IMR-90 (cell line): ENCODE data around the gene GARS1. TPM values are rescaled to one million over a fixed set of nuclear protein-coding genes. Genes with fewer than 3 reads are reported as not detected.
A peak's percentile ranks its signal among the peaks of the same experiment; 100 is the strongest.

Experiments
- ATAC-seq: fragments of 200-7000 bp; cut with Tn5 transposase; 2 replicates; pipeline ENCODE4 v1.9.1; 2020; ENCODE audit warnings: low read depth, mild to moderate bottlenecking, moderate library complexity
- BruUV-seq: library from RNA; stranded (reverse); fragments of 400-500 nt; replicated peaks from 2 replicates; lab custom pipeline; 2021; lab: Mats Ljungman, UMichigan
- CTCF ChIA-PET: fragments of 300-600 bp; formaldehyde crosslinking; extraction: SDS; loops from one replicate; lab custom pipeline; 2021; ENCODE audit warnings: antibody characterized with exemption; lab: Yijun Ruan, JAX
- POLR2A ChIA-PET: fragments of 300-600 bp; sonication (Branson Sonifier 250); formaldehyde crosslinking; loops from one replicate; lab custom pipeline; 2022; ENCODE audit warnings: antibody characterized with exemption; ENCODE audit not compliant: unreplicated experiment; lab: Charles Lee
- DNase-seq: peaks from one replicate; pipeline ENCODE4 v3.0.0; 2013
- H2AFZ ChIP-seq: replicated peaks from 2 replicates; pipeline ENCODE3; 2013; ENCODE audit warnings: low read length, mild to moderate bottlenecking; ENCODE audit not compliant: poor library complexity
- H2AK5ac ChIP-seq: 2 replicates; pipeline ENCODE4 v1.6.1; 2013; ENCODE audit warnings: low read depth, low read length, inconsistent platforms
- H2AK9ac ChIP-seq: replicated peaks from 2 replicates; pipeline ENCODE3; 2013; ENCODE audit warnings: mild to moderate bottlenecking, low read depth, low read length, moderate library complexity; ENCODE audit not compliant: poor library complexity
- H2BK120ac ChIP-seq: 2 replicates; pipeline ENCODE4 v1.6.1; 2013; ENCODE audit warnings: low read depth, low read length, inconsistent platforms
- H2BK15ac ChIP-seq: 3 replicates; pipeline ENCODE4 v1.6.1; 2013; ENCODE audit warnings: low read depth, low read length, inconsistent platforms
- H2BK20ac ChIP-seq: 2 replicates; pipeline ENCODE4 v1.6.1; 2013; ENCODE audit warnings: low read depth, mild to moderate bottlenecking, inconsistent platforms, low read length, moderate library complexity
- H2BK5ac ChIP-seq: 2 replicates; pipeline ENCODE4 v1.6.1; 2013; ENCODE audit warnings: mild to moderate bottlenecking, low read depth, low read length, inconsistent platforms; ENCODE audit not compliant: poor library complexity, severe bottlenecking
- H3K14ac ChIP-seq: replicated peaks from 2 replicates; pipeline ENCODE4 v1.6.1; 2013; ENCODE audit warnings: low read depth, low read length, inconsistent platforms
- H3K18ac ChIP-seq: 2 replicates; pipeline ENCODE4 v1.6.1; 2013; ENCODE audit warnings: low read depth, low read length, control low read depth
- H3K23ac ChIP-seq: 2 replicates; pipeline ENCODE4 v1.6.1; 2013; ENCODE audit warnings: low read depth, low read length, inconsistent platforms
- H3K27ac ChIP-seq: 2 replicates; pipeline ENCODE4 v1.5.1; 2013; ENCODE audit warnings: mild to moderate bottlenecking, control low read depth, low read length; ENCODE audit not compliant: insufficient read depth
- H3K27me3 ChIP-seq: 2 replicates; pipeline ENCODE4 v1.6.1; 2013; ENCODE audit warnings: low read length; ENCODE audit not compliant: control insufficient read depth, insufficient read depth
- H3K36me3 ChIP-seq: 2 replicates; pipeline ENCODE4 v1.6.1; 2013; ENCODE audit warnings: low read length, mixed read lengths; ENCODE audit not compliant: control insufficient read depth, insufficient read depth
- H3K4ac ChIP-seq: 2 replicates; pipeline ENCODE4 v1.6.1; 2013; ENCODE audit warnings: low read depth, low read length, inconsistent platforms
- H3K4me1 ChIP-seq: 2 replicates; pipeline ENCODE4 v1.6.1; 2013; ENCODE audit warnings: low read length, mixed read lengths; ENCODE audit not compliant: control insufficient read depth, insufficient read depth
- H3K4me2 ChIP-seq: 2 replicates; pipeline ENCODE4 v1.6.1; 2013; ENCODE audit warnings: low read depth, mild to moderate bottlenecking, control low read depth, low read length, moderate library complexity
- H3K4me3 ChIP-seq: 2 replicates; pipeline ENCODE4 v1.5.1; 2013; ENCODE audit warnings: low read depth, mild to moderate bottlenecking, control low read depth, low read length, moderate library complexity; ENCODE audit not compliant: insufficient read depth
- H3K56ac ChIP-seq: 2 replicates; pipeline ENCODE4 v1.6.1; 2013; ENCODE audit warnings: low read length, inconsistent platforms; ENCODE audit not compliant: insufficient read depth; ENCODE audit errors: extremely low read depth
- H3K79me1 ChIP-seq, 2 experiments: 2 replicates each; pipeline ENCODE4 v1.6.1; 2013; ENCODE audit warnings: low read length in 2 of 2, inconsistent platforms in 1 of 2, low read depth in 1 of 2
- H3K9ac ChIP-seq: 2 replicates; pipeline ENCODE4 v1.6.1; 2013; ENCODE audit warnings: low read depth, low read length, control low read depth
- H3K9me1 ChIP-seq: 2 replicates; pipeline ENCODE4 v1.6.1; 2013; ENCODE audit warnings: low read length, inconsistent platforms; ENCODE audit not compliant: insufficient read depth
- H3K9me3 ChIP-seq: 2 replicates; pipeline ENCODE4 v1.6.1; 2013; ENCODE audit warnings: low read length; ENCODE audit not compliant: control insufficient read depth, insufficient read depth
- H4K20me1 ChIP-seq: 2 replicates; pipeline ENCODE4 v1.6.1; 2013; ENCODE audit warnings: low read length, inconsistent platforms; ENCODE audit not compliant: insufficient read depth
- H4K5ac ChIP-seq: 2 replicates; pipeline ENCODE4 v1.6.1; 2013; ENCODE audit warnings: mild to moderate bottlenecking, low read depth, low read length, control low read depth
- H4K8ac ChIP-seq, 2 experiments: 2 replicates each; pipeline ENCODE4 v1.6.1; 2013; ENCODE audit warnings: low read depth in 2 of 2, low read length in 2 of 2, control low read depth in 1 of 2, inconsistent platforms in 1 of 2
- H4K91ac ChIP-seq: 2 replicates; pipeline ENCODE4 v1.6.1; 2013; ENCODE audit warnings: low read depth, low read length, inconsistent platforms; ENCODE audit not compliant: insufficient read depth
- BHLHE40 ChIP-seq: fragments of 150-350 bp; IDR thresholded peaks from 2 replicates; pipeline ENCODE4 v1.6.1; 2016; ENCODE audit warnings: mild to moderate bottlenecking, low read depth, low read length
- MXI1 ChIP-seq: IDR thresholded peaks from 2 replicates; pipeline ENCODE4 v1.6.1; 2012; ENCODE audit warnings: low read depth, mild to moderate bottlenecking, low read length, moderate library complexity, borderline replicate concordance
- WGBS, 2 experiments: methylation state at CpG; one replicate each; pipeline versions ENCODE4 v1.1.5 to v1.1.7; 2013; ENCODE audit warnings: missing lambda C conversion rate in 2 of 2; ENCODE audit not compliant: insufficient read length in 1 of 2; ENCODE audit errors: extremely low coverage in 2 of 2; 5-methylcytosine and 5-hydroxymethylcytosine counted together
- dilution Hi-C: fragments of 300-500 bp; cut with HindIII; formaldehyde crosslinking; loops from one replicate; pipeline ENCODE4 v1.14.3; 2018; ENCODE audit warnings: low sequenced_read_pairs; ENCODE audit not compliant: unreplicated experiment
- in situ Hi-C: fragments of 300-500 bp; cut with MboI; formaldehyde crosslinking; loops from 3 replicates; pipeline ENCODE4 v1.14.3; 2019; ENCODE audit warnings: low sequenced_read_pairs, inconsistent platforms, mixed read lengths
- intact Hi-C: fragments of 100-400 bp; cut with micrococcal nuclease; formaldehyde crosslinking; loops from 2 replicates; pipeline ENCODE4 v1.10.0; 2022
- polyA plus RNA-seq, 3 experiments: library from polyadenylated mRNA; depleted of rRNA; stranded (reverse); fragments of >200 nt; gene quantifications; 2 replicates each; pipeline ENCODE4 v1.2.3, GENCODE V29; 2012; ENCODE audit warnings: low replicate concordance in 1 of 3
- total RNA-seq: library from RNA; depleted of rRNA; stranded (reverse); fragments of >200 nt; gene quantifications from 2 replicates; pipeline ENCODE4 v1.2.3, GENCODE V29; 2012

Gene GARS1
- total and polyA plus RNA-seq, 2 of the 4 experiments (the other 2 are of a cell fraction), result 105 to 551 TPM

GRCh38 chr7:30584965-30585364, 9.7 kb upstream of the GARS1 start:
- peaks cover 2% of the 10 kb centered on the region for H3K9me3 ChIP-seq
- no CpG with 5 or more reads among the region's 5 CpGs for WGBS, 2 experiments
- H3K4me1 ChIP-seq, result no peaks in the 10 kb centered on the region
- H3K56ac ChIP-seq, result no peak overlapping the region
- H3K27me3 ChIP-seq, result no peaks in the 10 kb centered on the region
- H3K9ac ChIP-seq, result no peak overlapping the region
- no peaks in the 10 kb centered on the region for H3K9me1 ChIP-seq
- dilution Hi-C loops (no loop called here), in situ Hi-C loops (no loop called here), intact Hi-C loops (no loop called here)
- peaks cover 11 to 29% of the 10 kb centered on the region in 2 experiments; a peak in 3 of 4 replicates for H3K79me1 ChIP-seq
- TF ChIP-seq MXI1, result no peak
- no peak for TF ChIP-seq BHLHE40
- BruUV-seq, result no TSS peak
- peaks cover 12% of the 10 kb centered on the region for H3K36me3 ChIP-seq
- no peak overlapping the region for H4K5ac ChIP-seq
- no peak overlapping the region for H2AK5ac ChIP-seq
- H3K4me2 ChIP-seq, result no peak overlapping the region
- H2BK120ac ChIP-seq, result no peak overlapping the region
- no peak overlapping the region for H3K27ac ChIP-seq
- no peak overlapping the region for H2BK5ac ChIP-seq
- no peak overlapping the region for H4K8ac ChIP-seq
- H2AFZ ChIP-seq, result no peak overlapping the region
- no peak overlapping the region for H2AK9ac ChIP-seq
- H3K23ac ChIP-seq, result no peak overlapping the region
- H4K20me1 ChIP-seq, result no peaks in the 10 kb centered on the region
- H3K4me3 ChIP-seq, result no peak overlapping the region
- no peak overlapping the region for H3K14ac ChIP-seq
- no peak overlapping the region for H4K91ac ChIP-seq
- ChIA-PET CTCF (no interaction called here), POLR2A (no interaction called here)
- H2BK20ac ChIP-seq, result no peak overlapping the region
- DNase-seq (no peak), ATAC-seq (peak; percentile 82)
- no peak overlapping the region for H3K4ac ChIP-seq
- H2BK15ac ChIP-seq, result no peak overlapping the region
- no peak overlapping the region for H3K18ac ChIP-seq
